PC-9 (cell line): ENCODE measurements around the gene CCDC92.

ENCODE experiments used
- EZH2 ChIP-seq: fragments of 200-600 bp; sonication (generic); IDR thresholded peaks from 2 replicates; pipeline ENCODE4 v1.8.0; 2017; ENCODE audit warnings: antibody characterized with exemption, low read depth
- TF ChIP-seq, protein P1 (sequence below): fragments of 200-600 bp; sonication (generic); conservative IDR thresholded peaks from 2 replicates; pipeline ENCODE4 v1.6.1; 2017; ENCODE audit warnings: mixed run types, antibody characterized with exemption, mild to moderate bottlenecking, moderate library complexity

DNA sequence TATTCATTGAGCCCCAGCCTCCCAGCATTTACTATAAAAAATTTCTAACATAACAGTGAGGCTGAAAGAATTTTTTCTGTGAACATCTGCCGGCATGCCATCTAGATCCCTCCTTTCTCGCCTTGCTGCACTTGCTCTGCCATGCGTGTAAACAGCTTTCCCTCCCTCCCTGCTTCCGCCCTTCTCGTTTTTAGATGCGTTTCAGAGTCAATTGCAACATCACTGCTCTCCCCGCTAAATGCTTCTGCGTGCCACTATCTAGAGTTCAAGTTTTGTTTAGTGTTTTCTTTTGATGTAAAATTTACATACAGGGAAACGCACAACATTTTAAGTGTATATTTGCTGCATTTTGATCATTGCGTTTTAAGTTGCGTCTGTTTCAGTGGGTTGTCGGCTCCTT, 83.6 kb downstream of the CCDC92 start:
- TF ChIP-seq, protein P1, sequence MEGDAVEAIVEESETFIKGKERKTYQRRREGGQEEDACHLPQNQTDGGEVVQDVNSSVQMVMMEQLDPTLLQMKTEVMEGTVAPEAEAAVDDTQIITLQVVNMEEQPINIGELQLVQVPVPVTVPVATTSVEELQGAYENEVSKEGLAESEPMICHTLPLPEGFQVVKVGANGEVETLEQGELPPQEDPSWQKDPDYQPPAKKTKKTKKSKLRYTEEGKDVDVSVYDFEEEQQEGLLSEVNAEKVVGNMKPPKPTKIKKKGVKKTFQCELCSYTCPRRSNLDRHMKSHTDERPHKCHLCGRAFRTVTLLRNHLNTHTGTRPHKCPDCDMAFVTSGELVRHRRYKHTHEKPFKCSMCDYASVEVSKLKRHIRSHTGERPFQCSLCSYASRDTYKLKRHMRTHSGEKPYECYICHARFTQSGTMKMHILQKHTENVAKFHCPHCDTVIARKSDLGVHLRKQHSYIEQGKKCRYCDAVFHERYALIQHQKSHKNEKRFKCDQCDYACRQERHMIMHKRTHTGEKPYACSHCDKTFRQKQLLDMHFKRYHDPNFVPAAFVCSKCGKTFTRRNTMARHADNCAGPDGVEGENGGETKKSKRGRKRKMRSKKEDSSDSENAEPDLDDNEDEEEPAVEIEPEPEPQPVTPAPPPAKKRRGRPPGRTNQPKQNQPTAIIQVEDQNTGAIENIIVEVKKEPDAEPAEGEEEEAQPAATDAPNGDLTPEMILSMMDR, result no peak
- no peak for TF ChIP-seq EZH2
